ENCODE results near the gene DIAPH2.

DIAPH2 gene

GRCh38 chrX:97266406-97267121, 581.9 kb downstream of the DIAPH2 start:
- no peak for DNase-seq
- intact Hi-C loops (cut with DNase I) = no loop called here

- DNase-seq = no peak
- intact Hi-C loops (cut with DNase I) = no loop called here
Observed at GRCh38 chrX:97267396-97268181, 582.9 kb downstream of the DIAPH2 start.

- intact Hi-C loops (cut with DNase I) = no loop called here
- no peak for DNase-seq
Observed at GRCh38 chrX:97268182-97268680, 583.6 kb downstream of the DIAPH2 start.

- intact Hi-C loops (cut with DNase I) = no loop called here
- DNase-seq = no peak
Observed at GRCh38 chrX:97284531-97284930, 599.9 kb downstream of the DIAPH2 start.

- intact Hi-C loops (cut with DNase I) = no loop called here
- no peak for DNase-seq
Observed at GRCh38 chrX:97290199-97290598, 605.6 kb downstream of the DIAPH2 start.

GRCh38 chrX:97294041-97294440, 609.4 kb downstream of the DIAPH2 start:
- intact Hi-C loops (cut with DNase I) = no loop called here
- DNase-seq = no peak

GRCh38 chrX:97295954-97296353, 611.3 kb downstream of the DIAPH2 start:
- intact Hi-C loops (cut with DNase I) = no loop called here
- no peak for DNase-seq

- DNase-seq = no peak
- intact Hi-C loops (cut with DNase I) = no loop called here
Observed at GRCh38 chrX:97306771-97307470, 622.3 kb downstream of the DIAPH2 start.

GRCh38 chrX:97308171-97308570, 623.5 kb downstream of the DIAPH2 start:
- intact Hi-C loops (cut with DNase I) = no loop called here
- no peak for DNase-seq

- intact Hi-C loops (cut with DNase I) = no loop called here
Observed at GRCh38 chrX:97309487-97310116, 625.0 kb downstream of the DIAPH2 start.

GRCh38 chrX:97310373-97310772, 625.7 kb downstream of the DIAPH2 start:
- intact Hi-C loops (cut with DNase I) = no loop called here
- DNase-seq = no peak

More at GRCh38 chrX:97309487-97310116, 625.0 kb downstream of the DIAPH2 start:
- no peak for DNase-seq

- intact Hi-C loops (cut with DNase I) = no loop called here
- no peak for DNase-seq
Observed at GRCh38 chrX:97311066-97311778, 626.6 kb downstream of the DIAPH2 start.

- DNase-seq = no peak
- intact Hi-C loops (cut with DNase I) = no loop called here
Observed at GRCh38 chrX:97314345-97314744, 629.7 kb downstream of the DIAPH2 start.

GRCh38 chrX:97315939-97316338, 631.3 kb downstream of the DIAPH2 start:
- intact Hi-C loops (cut with DNase I) = no loop called here
- DNase-seq = no peak

- no peak for DNase-seq
- intact Hi-C loops (cut with DNase I) = no loop called here
Observed at GRCh38 chrX:97320305-97320704, 635.7 kb downstream of the DIAPH2 start.

GRCh38 chrX:97322401-97322800, 637.8 kb downstream of the DIAPH2 start:
- DNase-seq = no peak
- intact Hi-C loops (cut with DNase I) = no loop called here

- no peak for DNase-seq
- intact Hi-C loops (cut with DNase I) = no loop called here
Observed at GRCh38 chrX:97326456-97326855, 641.8 kb downstream of the DIAPH2 start.

- intact Hi-C loops (cut with DNase I) = no loop called here
- DNase-seq = no peak
Observed at GRCh38 chrX:97328853-97329390, 644.3 kb downstream of the DIAPH2 start.

GRCh38 chrX:97330151-97330550, 645.5 kb downstream of the DIAPH2 start:
- DNase-seq = no peak
- intact Hi-C loops (cut with DNase I) = no loop called here

GRCh38 chrX:97332963-97333362, 648.3 kb downstream of the DIAPH2 start:
- no peak for DNase-seq
- intact Hi-C loops (cut with DNase I) = no loop called here
